ENCODE measurements around the gene RIPOR3.
A peak's percentile ranks its signal among the peaks of the same experiment; 100 is the strongest.

Gene RIPOR3

GRCh38 chr20:50690650-50691572 is at the start of gene RIPOR3:
RIPOR3 (minus strand) TSS chr20:50691542; CDS start chr20:50691128, 414 bp downstream.
- no peak for DNase-seq

GRCh38 chr20:50737352-50737751 is 46.0 kb upstream of the RIPOR3 start:
- DNase-seq, result no peak

DNA sequence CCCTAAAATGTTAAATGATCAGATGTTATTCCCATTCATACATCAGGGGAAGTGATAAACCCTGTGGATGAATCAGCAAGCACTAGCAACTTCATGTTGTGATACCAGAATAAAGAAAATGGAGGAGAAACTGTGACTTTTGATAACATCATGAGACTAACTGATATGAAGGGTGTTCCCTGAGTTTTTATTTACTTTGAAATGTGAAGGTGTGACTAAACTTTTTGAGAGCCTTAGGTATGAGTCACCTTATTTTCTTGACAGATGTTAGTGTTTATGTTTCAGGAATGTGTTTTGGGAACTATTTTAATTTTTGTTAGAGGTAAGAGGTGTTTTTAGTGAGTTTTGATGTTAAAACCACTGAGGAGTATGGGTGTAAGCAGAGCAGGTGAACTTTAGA is 44.5 kb upstream of the RIPOR3 start:
- no peak for DNase-seq

DNA sequence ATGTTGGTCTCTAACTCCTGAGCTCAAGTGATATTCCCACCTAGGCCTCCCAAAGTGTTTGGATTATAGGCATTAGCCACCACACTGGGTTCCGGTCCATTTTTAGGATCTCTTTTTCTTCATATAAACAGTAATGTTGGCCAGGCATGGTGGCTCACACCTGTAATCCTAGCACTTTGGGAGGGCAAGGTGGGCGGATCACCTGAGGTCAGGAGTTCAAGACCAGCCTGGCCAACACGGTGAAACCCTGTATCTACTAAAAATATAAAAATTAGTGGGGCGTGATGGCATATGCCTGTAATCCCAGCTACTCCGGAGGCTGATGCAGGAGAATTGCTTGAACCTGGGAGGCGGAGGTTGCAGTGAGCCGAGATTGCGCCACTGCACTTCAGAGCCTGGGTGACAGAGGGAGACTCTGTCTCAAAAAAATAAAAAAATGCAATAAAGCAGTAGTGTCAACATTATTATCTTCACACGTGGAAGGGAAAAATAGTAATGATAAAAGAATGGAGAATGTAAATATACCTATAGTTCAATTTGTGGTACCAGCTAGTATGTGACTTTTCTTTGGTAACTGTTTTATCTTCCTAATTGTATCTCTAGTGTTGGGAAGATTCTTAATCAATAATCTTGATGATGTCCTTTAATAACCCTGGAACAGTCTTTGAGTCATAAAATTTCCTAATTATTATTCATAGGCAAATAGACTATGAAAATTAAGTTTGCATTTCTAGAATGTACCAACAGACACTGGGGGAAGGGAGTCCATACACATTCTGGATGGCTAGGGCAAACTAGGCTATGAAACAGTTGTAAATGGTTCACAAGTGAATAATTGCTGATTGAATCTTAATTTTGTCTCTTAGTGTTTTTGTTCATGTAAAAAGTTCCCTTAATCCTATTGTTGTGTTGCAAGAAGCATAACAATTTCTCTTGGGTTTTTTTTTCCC is 43.7 kb upstream of the RIPOR3 start:
- no peak for DNase-seq

- no peak for DNase-seq
Measured at GRCh38 chr20:50733644-50734349, 42.5 kb upstream of the RIPOR3 start.

DNA sequence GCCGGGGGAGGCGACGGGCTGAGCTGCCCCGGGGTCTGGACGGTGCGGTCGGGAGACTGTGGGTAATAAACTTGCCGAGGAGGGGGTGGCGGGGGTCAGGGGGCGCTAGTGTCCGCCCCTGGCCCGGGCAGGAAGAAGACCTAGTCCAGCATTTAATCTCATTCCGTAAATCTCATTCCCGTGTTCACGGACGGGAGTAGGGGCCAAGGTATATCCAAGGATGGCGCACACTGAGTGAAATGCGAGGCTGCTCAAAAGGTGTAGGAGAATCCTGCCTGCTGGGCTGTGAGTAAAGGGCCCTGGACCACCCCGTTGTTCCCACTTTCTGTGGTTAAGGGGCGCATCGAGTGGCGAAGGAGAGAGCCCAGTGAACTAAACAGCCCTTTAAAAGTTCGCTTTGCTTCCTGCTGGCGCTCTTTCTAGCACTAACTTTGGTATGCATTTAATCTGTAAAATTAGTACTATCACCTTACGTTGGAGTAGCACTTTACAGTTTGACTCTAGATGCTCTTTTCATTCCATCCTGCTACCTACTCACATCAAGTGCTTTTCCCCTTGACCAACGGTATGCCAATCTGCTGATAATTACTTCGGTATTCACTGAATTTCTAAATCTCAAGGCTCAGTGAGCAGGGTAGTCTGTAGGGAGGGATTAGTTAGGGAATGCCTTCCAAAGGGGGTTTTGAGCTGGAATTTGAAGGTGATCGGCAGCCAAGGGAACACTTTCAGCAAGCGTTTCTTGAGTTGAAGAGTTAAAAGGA is 40.8 kb upstream of the RIPOR3 start:
- DNase-seq, result peak; percentile 37

DNA sequence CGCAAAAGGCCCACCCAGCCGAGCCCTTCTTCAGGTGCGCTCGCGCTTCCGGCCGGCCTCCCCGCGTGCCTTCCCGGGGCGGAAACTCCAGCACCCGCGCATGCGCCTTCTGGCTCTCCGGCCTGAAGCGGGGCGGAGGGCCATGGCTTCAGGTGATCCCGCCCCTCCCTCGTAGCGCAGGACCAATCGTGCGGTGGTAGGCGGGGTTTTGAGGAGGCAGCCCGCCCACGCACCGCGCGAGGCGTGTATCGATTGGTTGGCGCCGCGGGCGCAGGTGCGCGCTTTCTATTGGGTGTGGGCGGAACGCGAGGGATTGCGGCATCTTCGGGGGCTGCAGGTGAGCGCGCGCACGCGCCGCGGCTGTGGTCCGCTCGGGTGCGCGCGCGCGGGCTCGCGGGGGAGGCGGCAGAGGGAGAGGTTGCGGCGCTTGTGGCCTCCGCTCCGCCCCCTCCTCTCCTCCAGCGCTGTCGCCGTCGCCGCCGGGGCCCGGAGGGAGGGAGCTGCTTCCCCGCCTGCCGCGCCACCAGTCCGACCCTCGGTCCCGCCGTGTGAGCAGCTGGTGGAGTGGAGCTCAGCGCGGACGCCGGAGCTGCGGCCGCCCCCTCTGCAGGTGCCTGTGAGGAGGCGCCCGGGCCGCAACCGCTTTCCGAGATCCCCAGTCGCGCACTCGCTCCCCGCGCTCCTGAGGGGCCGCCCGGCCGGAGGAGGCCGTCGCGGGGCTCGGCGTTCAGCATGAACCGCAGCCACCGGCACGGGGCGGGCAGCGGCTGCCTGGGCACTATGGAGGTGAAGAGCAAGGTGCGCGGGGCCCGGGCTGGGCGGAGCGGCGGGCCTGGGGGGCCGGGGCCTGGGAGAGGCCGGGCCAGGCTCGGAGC is 40.0 kb upstream of the RIPOR3 start, which contains the start of gene PARD6B:
TSS of gene PARD6B (plus strand) at position 526 of the 875 bp plus-strand sequence. CDS start at position 733, 207 bp downstream.
- peak; percentile 100 for DNase-seq

- no peak for DNase-seq
Measured at GRCh38 chr20:50730765-50731054, 39.4 kb upstream of the RIPOR3 start.

- no peak for DNase-seq
Measured at GRCh38 chr20:50729901-50730764, 38.8 kb upstream of the RIPOR3 start.

DNA sequence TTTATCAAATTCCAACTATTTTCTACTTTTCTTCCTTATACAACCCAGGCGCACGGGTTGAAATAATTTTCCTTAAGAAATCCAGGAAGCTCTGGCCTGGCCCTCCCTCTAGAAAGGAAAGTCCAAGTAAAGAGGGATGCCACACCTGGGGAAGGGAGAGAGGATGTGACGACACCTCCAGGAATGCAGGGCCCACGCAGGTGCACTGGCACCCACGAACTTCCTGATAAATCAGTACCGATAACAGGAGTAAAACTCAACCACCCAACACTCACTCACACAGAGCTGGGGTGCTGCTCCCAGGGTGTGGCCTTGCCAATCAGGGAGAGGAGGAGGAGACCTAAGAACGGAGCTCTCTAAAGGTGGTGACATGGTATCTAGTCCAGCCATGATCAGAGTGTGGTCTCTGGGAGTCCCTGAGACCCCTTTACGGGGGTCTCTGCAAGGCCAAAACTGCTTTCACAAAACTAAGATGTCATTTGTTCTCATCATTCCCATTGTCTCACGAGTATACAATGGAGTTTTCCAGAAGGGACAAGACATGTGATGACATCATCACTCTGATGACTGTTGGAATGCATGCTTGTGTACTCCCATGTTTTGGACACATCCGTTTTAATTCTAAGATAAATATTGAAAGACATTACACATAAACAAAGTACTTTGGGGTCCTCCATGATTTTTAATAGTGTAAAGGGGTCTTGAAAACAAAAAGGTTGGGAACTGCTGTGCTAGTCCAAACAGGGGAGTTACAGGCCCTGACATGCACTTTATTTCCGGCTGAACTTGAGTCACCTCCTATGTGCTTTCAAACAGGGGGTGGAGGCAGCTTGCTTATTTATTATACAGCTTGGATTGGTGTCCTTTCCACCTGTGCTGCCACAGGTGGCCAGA is 37.9 kb upstream of the RIPOR3 start:
- no peak for DNase-seq

DNA sequence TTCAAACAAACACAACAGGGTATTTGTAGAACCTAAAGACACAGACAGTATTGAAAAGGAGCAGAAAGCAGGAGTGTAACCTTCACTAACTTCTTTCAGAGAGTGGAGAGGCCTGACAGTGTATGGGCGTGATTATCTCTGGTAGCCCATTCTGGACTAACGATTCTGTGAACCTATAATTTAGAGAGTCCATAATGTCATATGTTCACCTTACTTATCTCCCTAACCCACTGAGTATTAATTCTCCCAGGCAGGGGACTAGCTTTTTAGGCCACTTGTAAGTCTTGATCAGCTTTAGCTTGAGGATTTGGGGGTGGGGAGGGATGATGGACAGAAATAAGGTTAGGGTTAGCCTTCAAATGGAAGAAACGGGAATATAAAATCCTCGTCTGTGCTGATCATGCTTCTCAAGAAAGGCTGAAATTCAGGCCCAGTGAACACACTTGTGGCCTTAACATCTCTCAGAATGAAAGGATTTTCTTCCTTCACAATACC is 37.2 kb upstream of the RIPOR3 start:
- DNase-seq, result no peak

DNA sequence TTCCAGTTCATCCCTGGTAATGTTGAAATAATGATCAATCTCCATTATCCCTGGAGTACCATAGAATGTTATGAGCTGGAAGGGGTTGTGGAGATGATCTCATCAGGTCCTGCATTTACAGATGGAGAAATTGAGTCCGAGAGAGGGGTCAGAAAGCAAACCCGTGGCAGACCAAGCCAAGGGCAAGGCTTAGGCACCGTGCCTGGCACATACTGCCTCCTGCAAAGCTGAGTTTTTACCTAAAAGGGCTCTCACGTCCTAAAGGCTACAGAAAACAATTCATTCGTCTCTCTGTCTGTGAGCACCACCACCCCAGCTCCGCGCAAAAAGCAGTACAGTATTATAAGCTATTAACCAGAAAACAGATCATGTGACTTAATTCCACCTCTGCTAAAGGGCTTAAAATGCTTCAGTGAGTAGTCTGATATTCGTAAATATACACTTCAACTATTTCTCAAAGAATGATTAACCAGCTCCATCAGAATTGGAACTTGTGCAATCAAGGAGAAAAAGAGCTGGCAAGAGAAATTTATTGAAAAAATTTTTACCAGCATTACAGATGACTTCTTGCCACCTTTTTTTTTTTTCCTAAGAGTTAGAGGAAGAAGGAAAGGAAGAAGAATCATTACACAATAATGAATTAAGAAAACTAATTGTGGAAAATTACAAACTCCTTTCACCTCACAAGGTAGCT is 36.6 kb upstream of the RIPOR3 start:
- no peak for DNase-seq

GRCh38 chr20:50726955-50727791 is 35.8 kb upstream of the RIPOR3 start:
- DNase-seq, result no peak

GRCh38 chr20:50725724-50726005 is 34.3 kb upstream of the RIPOR3 start:
- DNase-seq, result no peak

GRCh38 chr20:50724851-50725723 is 33.7 kb upstream of the RIPOR3 start:
- no peak for DNase-seq

GRCh38 chr20:50724112-50724725 is 32.9 kb upstream of the RIPOR3 start:
- no peak for DNase-seq

Measured in NCI-H345 (cell line).